Measurements from ENCODE around the gene SSRP1. TPM values are rescaled to one million over a fixed set of nuclear protein-coding genes. Genes with fewer than 3 reads are reported as not detected.

The SSRP1 gene
- total and polyA plus RNA-seq, 9 of the 15 experiments (the other 6 are each of a cell fraction or from before 2014, with no cell fraction given) = 91.1 to 416 (median 245) TPM

- 13% methylated on average over 23 of the region's 31 CpGs for WGBS (ENCODE audit: insufficient coverage, low coverage, missing lambda C conversion rate)
- 0 out of 2 replicates have a peak, but pooled peaks cover 4% of the 10 kb centered on the region for H3K9me3 ChIP-seq (replicated peaks; ENCODE audit: control insufficient read depth, insufficient read depth, low read depth, low read length)
- FAIRE-seq (peak; percentile 75), DNase-seq (ENCODE audit: extremely low read depth in 1 of 4, low spot score in 3 of 4) (peak; percentile 79 to 88 (median 86)), ATAC-seq (peak; percentile 84)
- ChIA-PET CTCF (ENCODE audit: low intra/inter-chr PET ratio) (interaction anchor here (0.6 to 0.7 kb wide), 3 partner anchors 109 to 1832 kb away, joined by 3 read pairs; no protein-coding TSS in a partner anchor), POLR2A (interaction anchor here (0.7 kb wide), 1 partner anchor 14 kb away, joined by 3 read pairs; the partner anchor contains the start of gene SSRP1)
- H4K20me1 ChIP-seq (replicated peaks; ENCODE audit: control insufficient read depth, insufficient read depth, low read length) = no peaks in the 10 kb centered on the region
- peaks cover 23 to 27% of the 10 kb centered on the region in 2 experiments for H3K4me1 ChIP-seq (replicated peaks in 1 of 2; ENCODE audit: control insufficient read depth in 2 of 2, insufficient read depth in 2 of 2, low read length in 2 of 2)
- H3K4me2 ChIP-seq (ENCODE audit: insufficient read depth, low read length) = peak overlapping the region; percentile 50
- peak overlapping the region in 1 of 2 experiments; percentile 72; a peak in 1 of 4 replicates for H3K9ac ChIP-seq (ENCODE audit: insufficient read depth in 1 of 2, low read depth in 2 of 2, low read length in 2 of 2)
- BruUV-seq (replicated peaks) = no TSS peak
- H3K9me1 ChIP-seq (ENCODE audit: control insufficient read depth, insufficient read depth, low read length) = no peaks in the 10 kb centered on the region
- H3K27ac ChIP-seq (ENCODE audit: extremely low read depth, low read depth, low read length) = no peak overlapping the region
- intact Hi-C loops (cut with micrococcal nuclease) (loop anchor here (5.0 to 10.0 kb wide), 2 partner anchors 445 to 1163 kb away; no protein-coding TSS in a partner anchor), in situ Hi-C loops (cut with MboI) (loop anchor here (10.0 kb wide), 2 partner anchors 175 to 1165 kb away; no protein-coding TSS in a partner anchor)
- no peak overlapping the region for H3K4me3 ChIP-seq
- no peaks in the 10 kb centered on the region for H3K36me3 ChIP-seq (ENCODE audit: control insufficient read depth, insufficient read depth, low read length)
- no peaks in the 10 kb centered on the region for H3K79me2 ChIP-seq (ENCODE audit: control insufficient read depth, insufficient read depth, low read length)
- peak overlapping the region; percentile 88 for H2AFZ ChIP-seq (ENCODE audit: low read depth, low read length)
- H3K27me3 ChIP-seq (ENCODE audit: control insufficient read depth in 2 of 2, insufficient read depth in 2 of 2, low read length in 2 of 2) = no peaks in the 10 kb centered on the region
- TF ChIP-seq ZNF830 (CRISPR knock-in tag; IDR thresholded peaks at IDR 0.05) (no peak), ZNF436 (CRISPR knock-in tag; IDR thresholded peaks at IDR 0.05) (no peak), CHAMP1 (IDR thresholded peaks at IDR 0.05) (no peak), STAT5B (CRISPR knock-in tag; IDR thresholded peaks at IDR 0.05) (no peak), MYC (IDR thresholded peaks at IDR 0.05; ENCODE audit: low read depth, low read length) (0 out of 2 replicates have a peak, but pooled peaks have one; percentile 21), MYC (CRISPR knock-in tag; IDR thresholded peaks at IDR 0.05; ENCODE audit: borderline replicate concordance, low read depth) (no peak), L3MBTL2 (IDR thresholded peaks at IDR 0.05) (no peak), USF2 (CRISPR knock-in tag; IDR thresholded peaks at IDR 0.05) (no peak), KLF13 (tag; IDR thresholded peaks at IDR 0.05; ENCODE audit: borderline replicate concordance, low read depth) (no peak), RERE (CRISPR knock-in tag; IDR thresholded peaks at IDR 0.05; ENCODE audit: borderline replicate concordance) (no peak), ZNF12 (CRISPR knock-in tag; IDR thresholded peaks at IDR 0.05) (no peak), BRD4 (IDR thresholded peaks at IDR 0.05) (no peak)
Observed at GRCh38 chr11:57349491-57350274, 14.0 kb upstream of the SSRP1 start.

All from K562 (cell line).